Lower lobe of right lung (tissue), 2 donors: ENCODE results near the gene TTLL5. TPM values are rescaled to one million over a fixed set of nuclear protein-coding genes. Genes with fewer than 3 reads are reported as not detected.

Experiments used
- ATAC-seq, 2 donors: fragments of 200-7000 bp; cut with Tn5 transposase; one replicate each; pipeline ENCODE4 v1.9.1; 2020 to 2022; ENCODE audit warnings: mild to moderate bottlenecking in 2 of 2, moderate library complexity in 2 of 2
- DNase-seq: peaks from one replicate; pipeline ENCODE4 v3.0.0-alpha.2; 2020
- H3K27ac ChIP-seq: fragments of 200-600 bp; one replicate; pipeline ENCODE4 v1.8.0; 2022
- H3K27me3 ChIP-seq: fragments of 200-600 bp; one replicate; pipeline ENCODE4 v1.8.0; 2022; ENCODE audit warnings: low read depth
- H3K36me3 ChIP-seq: fragments of 200-600 bp; one replicate; pipeline ENCODE4 v1.8.0; 2022; ENCODE audit warnings: mild to moderate bottlenecking
- H3K4me1 ChIP-seq: fragments of 200-600 bp; one replicate; pipeline ENCODE4 v1.8.0; 2022
- H3K4me3 ChIP-seq: fragments of 200-600 bp; one replicate; pipeline ENCODE4 v1.8.0; 2022; ENCODE audit warnings: mild to moderate bottlenecking
- H3K9me3 ChIP-seq: fragments of 200-600 bp; one replicate; pipeline ENCODE4 v1.8.0; 2022
- CTCF ChIP-seq: fragments of 200-600 bp; IDR thresholded peaks from one replicate; pipeline ENCODE4 v1.8.0; 2022; ENCODE audit warnings: antibody characterized with exemption, mild to moderate bottlenecking
- intact Hi-C: fragments of 100-400 bp; cut with DNase I; formaldehyde crosslinking; loops from one replicate; pipeline ENCODE4 v1.11.0; 2022
- total RNA-seq: library from RNA; stranded (reverse); fragmentation: NEBNext Ultra II Directional; extraction: Animal tissue kit (Norgen Biotek cat#: 25700); gene quantifications from one replicate; pipeline ENCODE4 v1.2.1, GENCODE V29; 2021
- donor health status: DM: no; HTN: yes; CAD: no; lungs with severe emphysema.

Gene TTLL5
- total RNA-seq, 1 donor from 2014 or later = 32.6 TPM

GRCh38 chr14:75831455-75831854 is 170.4 kb downstream of the TTLL5 start:
- no peaks in the 10 kb centered on the region for H3K27me3 ChIP-seq
- no peaks in the 10 kb centered on the region for H3K9me3 ChIP-seq
- TF ChIP-seq CTCF = no peak
- peaks cover 29% of the 10 kb centered on the region for H3K4me1 ChIP-seq
- H3K27ac ChIP-seq = peak overlapping the region; percentile 68
- peak; percentile 86 for DNase-seq
- H3K4me3 ChIP-seq = no peak overlapping the region
- ATAC-seq = peak; percentile 93 to 95
- no peaks in the 10 kb centered on the region for H3K36me3 ChIP-seq
- intact Hi-C loops = no loop called here

- H3K36me3 ChIP-seq = no peaks in the 10 kb centered on the region
- H3K9me3 ChIP-seq = no peaks in the 10 kb centered on the region
- peaks cover 24% of the 10 kb centered on the region for H3K4me1 ChIP-seq
- DNase-seq (no peak), ATAC-seq (peak; percentile 88 to 91)
- intact Hi-C loops = no loop called here
- no peaks in the 10 kb centered on the region for H3K27me3 ChIP-seq
- no peak for TF ChIP-seq CTCF
- H3K4me3 ChIP-seq = no peak overlapping the region
- peak overlapping the region; percentile 68 for H3K27ac ChIP-seq
These were observed 170.9 kb downstream of the TTLL5 start for GRCh38 chr14:75831952-75832351.

- Histone ChIP-seq H3K9me3 (no peaks in the 10 kb centered on the region), H3K27me3 (no peaks in the 10 kb centered on the region), H3K27ac (peak overlapping the region; percentile 68), H3K4me1 (peaks cover 21% of the 10 kb centered on the region), H3K4me3 (no peak overlapping the region), H3K36me3 (no peaks in the 10 kb centered on the region)
- DNase-seq = no peak
- intact Hi-C loops = no loop called here
- TF ChIP-seq CTCF = no peak
- peak; percentile 5 to 35 for ATAC-seq
These were observed 171.7 kb downstream of the TTLL5 start for GRCh38 chr14:75832621-75833297.

GRCh38 chr14:75833326-75834020 is 172.4 kb downstream of the TTLL5 start:
- DNase-seq = no peak
- no peaks in the 10 kb centered on the region for H3K36me3 ChIP-seq
- peaks cover 21% of the 10 kb centered on the region for H3K4me1 ChIP-seq
- no peaks in the 10 kb centered on the region for H3K9me3 ChIP-seq
- H3K27me3 ChIP-seq = no peaks in the 10 kb centered on the region
- no peak for ATAC-seq
- peak overlapping the region; percentile 68 for H3K27ac ChIP-seq
- TF ChIP-seq CTCF = no peak
- intact Hi-C loops = no loop called here
- H3K4me3 ChIP-seq = no peak overlapping the region

GRCh38 chr14:75835156-75835725 is 174.2 kb downstream of the TTLL5 start:
- H3K27ac ChIP-seq = no peak overlapping the region
- H3K4me1 ChIP-seq = peaks cover 21% of the 10 kb centered on the region
- H3K27me3 ChIP-seq = no peaks in the 10 kb centered on the region
- no peak overlapping the region for H3K4me3 ChIP-seq
- DNase-seq (no peak), ATAC-seq (no peak)
- no peaks in the 10 kb centered on the region for H3K36me3 ChIP-seq
- TF ChIP-seq CTCF = no peak
- no peaks in the 10 kb centered on the region for H3K9me3 ChIP-seq
- intact Hi-C loops = no loop called here
